Fibroblast of lung (primary cell): Measurements from ENCODE around the gene IL1RAP.

ENCODE experiments used
- EZH2 ChIP-seq: IDR thresholded peaks from 2 replicates; pipeline ENCODE4 v1.5.1; 2012; ENCODE audit warnings: low read length, control low read depth, mild to moderate bottlenecking; ENCODE audit errors: missing control alignments
- TF ChIP-seq, protein P1 (sequence below), 2 donors: IDR thresholded peaks in 1 of 2; conservative IDR thresholded peaks in 1 of 2; 1 replicate in 1 of 2; 2 replicates in 1 of 2; pipeline ENCODE4 v1.5.1; 2011 to 2012; ENCODE audit warnings: low read length in 2 of 2, control low read depth in 1 of 2, inconsistent platforms in 1 of 2, low read depth in 1 of 2, mild to moderate bottlenecking in 1 of 2

GRCh38 chr3:190552969-190553759, 39.3 kb downstream of the IL1RAP start:
- TF ChIP-seq EZH2, result no peak
- TF ChIP-seq, protein P1, sequence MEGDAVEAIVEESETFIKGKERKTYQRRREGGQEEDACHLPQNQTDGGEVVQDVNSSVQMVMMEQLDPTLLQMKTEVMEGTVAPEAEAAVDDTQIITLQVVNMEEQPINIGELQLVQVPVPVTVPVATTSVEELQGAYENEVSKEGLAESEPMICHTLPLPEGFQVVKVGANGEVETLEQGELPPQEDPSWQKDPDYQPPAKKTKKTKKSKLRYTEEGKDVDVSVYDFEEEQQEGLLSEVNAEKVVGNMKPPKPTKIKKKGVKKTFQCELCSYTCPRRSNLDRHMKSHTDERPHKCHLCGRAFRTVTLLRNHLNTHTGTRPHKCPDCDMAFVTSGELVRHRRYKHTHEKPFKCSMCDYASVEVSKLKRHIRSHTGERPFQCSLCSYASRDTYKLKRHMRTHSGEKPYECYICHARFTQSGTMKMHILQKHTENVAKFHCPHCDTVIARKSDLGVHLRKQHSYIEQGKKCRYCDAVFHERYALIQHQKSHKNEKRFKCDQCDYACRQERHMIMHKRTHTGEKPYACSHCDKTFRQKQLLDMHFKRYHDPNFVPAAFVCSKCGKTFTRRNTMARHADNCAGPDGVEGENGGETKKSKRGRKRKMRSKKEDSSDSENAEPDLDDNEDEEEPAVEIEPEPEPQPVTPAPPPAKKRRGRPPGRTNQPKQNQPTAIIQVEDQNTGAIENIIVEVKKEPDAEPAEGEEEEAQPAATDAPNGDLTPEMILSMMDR (conservative IDR thresholded peaks at IDR 0.05 in 1 of 2, IDR thresholded peaks at IDR 0.05 in 1 of 2; ENCODE audit: low read depth in 1 of 2, low read length in 2 of 2), result no peak
